HCT116 (cell line): Measurements from ENCODE around the gene FMNL1. TPM values are rescaled to one million over a fixed set of nuclear protein-coding genes. Genes with fewer than 3 reads are reported as not detected.
"Not testable (repeated sequence)": the region's sequence is repeated elsewhere in the genome, so short reads cannot be mapped to it uniquely, and the experiment has no call there.

Source experiments
- ATAC-seq: fragments of 200-7000 bp; cut with Tn5 transposase; 2 replicates; pipeline ENCODE4 v1.9.1; 2020; ENCODE audit warnings: mild to moderate bottlenecking, moderate library complexity
- BruUV-seq: library from RNA; stranded (reverse); fragments of 400-500 nt; replicated peaks from 2 replicates; lab custom pipeline; 2021; lab: Mats Ljungman, UMichigan
- CTCF ChIA-PET: fragments of 300-600 bp; sonication (Branson Sonifier 250); formaldehyde crosslinking; loops from one replicate; lab custom pipeline; 2021; ENCODE audit warnings: antibody characterized with exemption; lab: Charles Lee
- POLR2A ChIA-PET: fragments of 300-600, 350-600 bp; sonication (Branson Sonifier 250); formaldehyde crosslinking; loops from one replicate; lab custom pipeline; 2021; ENCODE audit warnings: antibody characterized with exemption; lab: Charles Lee
- RAD21 ChIA-PET, 2 experiments: fragments of 300-600 bp; sonication (Branson Sonifier 250); formaldehyde crosslinking; loops; one replicate each; lab custom pipeline; 2023; ENCODE audit warnings: low total read pairs in 2 of 2; ENCODE audit not compliant: uncharacterized antibody in 2 of 2, unreplicated experiment in 2 of 2, low non-redundant PET in 1 of 2; lab: Charles Lee
- DNase-seq: peaks from one replicate; pipeline ENCODE4 v3.0.0-alpha.2; 2010; ENCODE audit warnings: low read depth, low spot score
- H2AFZ ChIP-seq: fragments of 200-600 bp; shearing (Covaris generic), sonication (generic); 2 replicates; pipeline ENCODE4 v1.6.1; 2017; ENCODE audit warnings: low read depth, mixed run types, mixed read lengths, antibody characterized with exemption, low read length; ENCODE audit not compliant: poor library complexity, severe bottlenecking
- H3K27ac ChIP-seq: 2 replicates; pipeline ENCODE4 v1.5.1; 2012; ENCODE audit warnings: low read depth, low read length
- H3K27me3 ChIP-seq: fragments of 200-600 bp; sonication (generic); 2 replicates; pipeline ENCODE4 v1.6.1; 2016; ENCODE audit warnings: mixed run types, low read length, mixed read lengths; ENCODE audit not compliant: insufficient read depth
- H3K36me3 ChIP-seq, 2 experiments: fragments of 200-500 bp in 1 of 2; fragments of 200-600 bp in 1 of 2; sonication (Bioruptor generic) in 1 of 2; sonication (generic) in 1 of 2; 2 replicates each; pipeline versions ENCODE4 v1.5.1 to v1.6.1; 2014 to 2016; ENCODE audit warnings: low read length in 2 of 2, inconsistent platforms in 1 of 2, mixed read lengths in 1 of 2, mixed run types in 1 of 2; ENCODE audit not compliant: insufficient read depth in 2 of 2, control insufficient read depth in 1 of 2
- H3K4me1 ChIP-seq, 2 experiments: fragments of 200-600 bp in 1 of 2; sonication (generic) in 1 of 2; 2 replicates each; pipeline versions ENCODE4 v1.5.1 to v1.6.1; 2012 to 2017; ENCODE audit warnings: low read length in 2 of 2, inconsistent platforms in 1 of 2, mild to moderate bottlenecking in 1 of 2, mixed read lengths in 1 of 2, mixed run types in 1 of 2, moderate library complexity in 1 of 2; ENCODE audit not compliant: insufficient read depth in 2 of 2, control insufficient read depth in 1 of 2
- H3K4me2 ChIP-seq: fragments of 200-600 bp; sonication (generic); 2 replicates; pipeline ENCODE4 v1.6.1; 2017; ENCODE audit warnings: mixed run types, low read length, mixed read lengths
- H3K4me3 ChIP-seq, 2 experiments: fragments of 200-600 bp in 1 of 2; sonication (generic) in 1 of 2; replicated peaks in 1 of 2; 2 replicates each; pipeline ENCODE4 v1.5.1; 2011 to 2016; ENCODE audit warnings: low read length in 2 of 2, control low read depth in 1 of 2, low read depth in 1 of 2, mild to moderate bottlenecking in 1 of 2, mixed read lengths in 1 of 2, mixed run types in 1 of 2
- H3K79me2 ChIP-seq: fragments of 200-600 bp; sonication (generic); 2 replicates; pipeline ENCODE4 v1.6.1; 2017; ENCODE audit warnings: mild to moderate bottlenecking, mixed run types, low read length, moderate library complexity, mixed read lengths; ENCODE audit not compliant: insufficient read depth
- H3K9ac ChIP-seq: fragments of 200-600 bp; sonication (generic); 2 replicates; pipeline ENCODE4 v1.6.1; 2016; ENCODE audit warnings: low read length, mixed read lengths
- H3K9me2 ChIP-seq: fragments of 200-600 bp; sonication (generic), shearing (Covaris generic); 2 replicates; pipeline ENCODE4 v1.6.1; 2017; ENCODE audit warnings: mixed run types, mild to moderate bottlenecking, moderate library complexity; ENCODE audit not compliant: insufficient read depth
- H3K9me3 ChIP-seq, 2 experiments: fragments of 200-500 bp in 1 of 2; fragments of 200-600 bp in 1 of 2; sonication (Bioruptor generic) in 1 of 2; sonication (generic) in 1 of 2; 2 replicates each; pipeline ENCODE4 v1.6.1; 2014 to 2017; ENCODE audit warnings: low read length in 2 of 2, mixed read lengths in 2 of 2, inconsistent platforms in 1 of 2, low read depth in 1 of 2, mild to moderate bottlenecking in 1 of 2, mixed run types in 1 of 2, moderate library complexity in 1 of 2; ENCODE audit not compliant: control insufficient read depth in 1 of 2, insufficient read depth in 1 of 2
- H4K20me1 ChIP-seq: fragments of 200-600 bp; sonication (generic), shearing (Covaris generic); 2 replicates; pipeline ENCODE4 v1.6.1; 2017; ENCODE audit warnings: mixed run types, mild to moderate bottlenecking, moderate library complexity; ENCODE audit not compliant: insufficient read depth
- CBX3 ChIP-seq: IDR thresholded peaks from 2 replicates; pipeline ENCODE4 v1.6.1; 2012; ENCODE audit warnings: low read depth
- EZH2phosphoT487 ChIP-seq: fragments of 200-600 bp; IDR thresholded peaks from 2 replicates; pipeline ENCODE4 v1.6.1; 2018; ENCODE audit warnings: antibody characterized with exemption, borderline replicate concordance
- YY1 ChIP-seq: IDR thresholded peaks from 2 replicates; pipeline ENCODE4 v1.6.1; 2011; ENCODE audit warnings: low read length, low read depth, moderate library complexity, mild to moderate bottlenecking; ENCODE audit not compliant: insufficient replicate concordance; ENCODE audit errors: extremely low read depth
- ZFX ChIP-seq: fragments of 450-650 bp; IDR thresholded peaks from 2 replicates; pipeline ENCODE4 v1.6.1; 2017
- intact Hi-C: fragments of 100-400 bp; cut with micrococcal nuclease; formaldehyde crosslinking; loops from 2 replicates; pipeline ENCODE4 v1.10.0; 2022
- total RNA-seq: library from RNA; stranded (reverse); gene quantifications from one replicate; pipeline ENCODE4 v1.2.1, GENCODE V29; 2021; ENCODE audit not compliant: unreplicated experiment

The FMNL1 gene
- total RNA-seq, 1 experiment from 2014 or later, result 8.2 TPM

- no peaks in the 10 kb centered on the region for H3K27me3 ChIP-seq
- POLR2A ChIA-PET, result interaction anchor here (1.0 kb wide), 1 partner anchor 177 kb away, joined by 3 read pairs; no protein-coding TSS in a partner anchor
- no peaks in the 10 kb centered on the region for H3K9me2 ChIP-seq
- peaks cover 0 to 4% of the 10 kb centered on the region in 2 experiments; a peak in 2 of 4 replicates for H3K36me3 ChIP-seq
- H3K79me2 ChIP-seq, result peaks cover 9% of the 10 kb centered on the region; the same call in 1 of the 2 replicates
- CTCF ChIA-PET, result interaction anchor here (0.7 to 3.2 kb wide), 6 partner anchors 13 to 149 kb away, joined by 3 to 9 read pairs (median 4); partner anchors contain the start of gene ACBD4
- no peaks in the 10 kb centered on the region for H3K9me3 ChIP-seq
- BruUV-seq, result TSS peak; percentile 61
- peaks cover 11 to 19% of the 10 kb centered on the region in 2 experiments; a peak in 3 of 4 replicates for H3K4me1 ChIP-seq
- H3K27ac ChIP-seq, result peak overlapping the region; percentile 94
- intact Hi-C loops, result no loop called here
- ATAC-seq (peak; percentile 62), DNase-seq (no peak)
- peak overlapping the region; percentile 99 for H3K4me2 ChIP-seq
- TF ChIP-seq YY1 (no peak), ZFX (peak; percentile 38; the same call in 1 of the 2 replicates)
- H3K4me3 ChIP-seq, result peak overlapping the region; percentile 82 to 95
- RAD21 ChIA-PET, result no interaction called here
- H4K20me1 ChIP-seq, result no peaks in the 10 kb centered on the region
- no peak overlapping the region for H2AFZ ChIP-seq
- H3K9ac ChIP-seq, result peak overlapping the region; percentile 92
Measured at GRCh38 chr17:45248132-45248957, 26.7 kb downstream of the FMNL1 start.

- CTCF ChIA-PET, result no interaction called here
- H3K9ac ChIP-seq, result no peak overlapping the region
- no peaks in the 10 kb centered on the region for H3K9me2 ChIP-seq
- no peak overlapping the region for H3K4me2 ChIP-seq
- no TSS peak for BruUV-seq
- no peaks in the 10 kb centered on the region for H3K27me3 ChIP-seq
- no peaks in the 10 kb centered on the region for H4K20me1 ChIP-seq
- peaks cover 6 to 17% of the 10 kb centered on the region in 2 experiments; a peak in 3 of 4 replicates for H3K4me1 ChIP-seq
- H3K4me3 ChIP-seq, result no peak overlapping the region
- peaks cover 0 to 4% of the 10 kb centered on the region in 2 experiments; a peak in 2 of 4 replicates for H3K36me3 ChIP-seq
- intact Hi-C loops, result no loop called here
- H2AFZ ChIP-seq, result no peak overlapping the region
- no peaks in the 10 kb centered on the region for H3K9me3 ChIP-seq
- RAD21 ChIA-PET, result no interaction called here
- no peak overlapping the region for H3K27ac ChIP-seq
- TF ChIP-seq EZH2phosphoT487 (no peak), ZFX (no peak), CBX3 (no peak)
- POLR2A ChIA-PET, result interaction anchor here (1.2 kb wide), 1 partner anchor 180 kb away, joined by 4 read pairs; no protein-coding TSS in a partner anchor
- no peak for DNase-seq
- ATAC-seq, result no peak
- H3K79me2 ChIP-seq, result peaks cover 9% of the 10 kb centered on the region; the same call in 1 of the 2 replicates
Measured at GRCh38 chr17:45251931-45252330, 30.2 kb downstream of the FMNL1 start.

GRCh38 chr17:45253237-45253636 is 31.6 kb downstream of the FMNL1 start:
- intact Hi-C loops, H3K4me3 ChIP-seq, H2AFZ ChIP-seq, H3K9me3 ChIP-seq, BruUV-seq, H3K9me2 ChIP-seq, RAD21 ChIA-PET, POLR2A ChIA-PET, H3K4me2 ChIP-seq, H3K27ac ChIP-seq, CTCF ChIA-PET, H3K27me3 ChIP-seq, H3K9ac ChIP-seq, H4K20me1 ChIP-seq, DNase-seq, H3K79me2 ChIP-seq, H3K36me3 ChIP-seq, ATAC-seq: not testable (repeated sequence)
- H3K4me1 ChIP-seq, result peaks cover 6 to 14% of the 10 kb centered on the region in 2 experiments; a peak in 3 of 4 replicates
